ENCODE data around the gene NR2F2.
A peak's percentile ranks its signal among the peaks of the same experiment; 100 is the strongest.

The NR2F2 gene

DNA sequence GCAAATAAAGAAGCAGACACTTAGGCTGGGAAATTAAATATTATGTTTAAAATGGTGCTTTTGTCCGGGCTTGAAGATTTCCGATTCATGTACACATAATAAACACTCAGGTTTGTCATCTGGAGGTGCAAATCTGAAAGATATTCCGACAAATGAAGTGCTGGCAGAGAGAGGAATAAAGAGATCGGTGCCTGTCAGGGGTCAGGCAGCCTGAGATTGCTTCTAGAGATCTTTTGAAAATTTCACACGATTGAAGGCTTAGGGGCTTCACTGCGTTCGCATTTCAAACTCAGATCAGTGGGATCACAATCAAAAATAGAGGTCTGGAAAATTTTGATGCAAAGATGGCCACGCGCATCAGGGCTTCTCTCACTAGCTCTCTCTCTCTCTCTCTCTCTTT is 33.2 kb downstream of the NR2F2 start:
- Histone ChIP-seq H2BK120ac (ENCODE audit: low read depth, low read length) (no peak overlapping the region), H3K4me2 (ENCODE audit: low read length) (no peak overlapping the region), H4K8ac (ENCODE audit: low read depth, low read length) (no peak overlapping the region), H3K36me3 (ENCODE audit: control insufficient read depth, insufficient read depth, low read length) (no peaks in the 10 kb centered on the region), H3K27ac (ENCODE audit: low read depth, low read length) (no peak overlapping the region), H3K79me2 (ENCODE audit: control insufficient read depth, insufficient read depth, low read length) (no peaks in the 10 kb centered on the region), H3K4me3 (ENCODE audit: low read length) (no peak overlapping the region), H2AK5ac (ENCODE audit: low read length) (no peak overlapping the region), H2BK15ac (replicated peaks; ENCODE audit: low read depth) (no peak overlapping the region), H3K18ac (ENCODE audit: low read length) (no peak overlapping the region), H3K4me1 (ENCODE audit: control insufficient read depth, low read depth, low read length) (peaks cover 6% of the 10 kb centered on the region), H3K79me1 (ENCODE audit: low read length) (no peaks in the 10 kb centered on the region), H3K9ac (ENCODE audit: low read length) (no peak overlapping the region), H3K4ac (ENCODE audit: low read depth, low read length) (no peak overlapping the region), H4K5ac (ENCODE audit: low read length) (no peak overlapping the region), H3K23ac (ENCODE audit: low read length) (no peak overlapping the region), H2BK5ac (ENCODE audit: low read length) (no peak overlapping the region), H3K27me3 (ENCODE audit: insufficient read depth, low read length, poor library complexity) (peaks cover 75% of the 10 kb centered on the region), H3K56ac (ENCODE audit: low read length) (no peak overlapping the region)
- DNase-seq: no peak
- WGBS (ENCODE audit: extremely low coverage, insufficient coverage, low lambda C conversion rate): no CpG with 5 or more reads among the region's 9 CpGs

DNA sequence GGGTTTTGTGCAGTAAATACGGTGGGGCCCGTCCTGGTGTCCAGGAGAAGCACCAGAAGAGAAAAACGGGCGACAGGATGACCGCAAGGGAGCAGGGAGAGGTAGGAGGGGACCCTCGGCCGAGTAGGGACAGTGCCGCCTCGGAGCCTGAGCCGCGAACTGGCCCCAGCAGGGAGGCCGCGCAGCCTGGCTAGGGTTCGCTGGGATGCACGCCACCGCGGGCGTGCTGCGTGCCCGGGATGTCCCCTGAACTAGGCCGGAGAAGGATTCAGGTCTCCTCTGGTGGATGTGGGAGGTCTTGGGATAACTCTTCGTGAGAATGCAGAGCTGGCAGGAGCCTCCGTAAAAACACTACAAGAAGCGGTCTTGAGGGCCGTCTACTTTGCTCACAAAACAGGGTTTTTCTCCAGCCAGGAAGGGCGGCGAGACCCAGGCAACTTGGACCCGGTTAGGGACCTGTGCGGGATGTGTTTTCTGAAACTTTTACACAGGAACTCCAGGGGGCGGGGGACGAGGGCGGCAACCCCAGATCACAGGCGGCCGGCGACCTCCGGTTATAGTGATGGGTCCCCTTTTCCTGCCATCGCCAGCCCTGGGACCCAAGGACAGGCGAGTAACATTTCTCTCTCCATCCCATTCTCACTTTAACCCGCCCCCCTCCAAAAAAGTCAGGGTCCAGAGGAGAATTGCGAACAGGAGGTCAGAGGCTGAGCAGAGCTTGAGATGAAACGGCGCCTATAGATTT is 35.5 kb downstream of the NR2F2 start:
- Histone ChIP-seq H3K79me2 (ENCODE audit: control insufficient read depth, insufficient read depth, low read length) (no peaks in the 10 kb centered on the region), H3K79me1 (ENCODE audit: low read length) (no peaks in the 10 kb centered on the region), H3K27me3 (ENCODE audit: insufficient read depth, low read length, poor library complexity) (peaks cover 81% of the 10 kb centered on the region), H3K18ac (ENCODE audit: low read length) (no peak overlapping the region), H3K4me1 (ENCODE audit: control insufficient read depth, low read depth, low read length) (peaks cover 10% of the 10 kb centered on the region), H2AK5ac (ENCODE audit: low read length) (no peak overlapping the region), H2BK15ac (replicated peaks; ENCODE audit: low read depth) (no peak overlapping the region), H3K4ac (ENCODE audit: low read depth, low read length) (no peak overlapping the region), H2BK120ac (ENCODE audit: low read depth, low read length) (no peak overlapping the region), H3K36me3 (ENCODE audit: control insufficient read depth, insufficient read depth, low read length) (no peaks in the 10 kb centered on the region), H3K4me2 (ENCODE audit: low read length) (no peak overlapping the region), H3K9ac (ENCODE audit: low read length) (no peak overlapping the region), H4K5ac (ENCODE audit: low read length) (no peak overlapping the region), H3K23ac (ENCODE audit: low read length) (no peak overlapping the region), H3K4me3 (ENCODE audit: low read length) (no peak overlapping the region), H3K56ac (ENCODE audit: low read length) (no peak overlapping the region), H2BK5ac (ENCODE audit: low read length) (no peak overlapping the region), H4K8ac (ENCODE audit: low read depth, low read length) (no peak overlapping the region), H3K27ac (ENCODE audit: low read depth, low read length) (no peak overlapping the region)
- whole genome bisulfite sequencing (ENCODE audit: extremely low coverage, insufficient coverage, low lambda C conversion rate): no CpG with 5 or more reads among the region's 42 CpGs
- no peak for DNase-seq

DNA sequence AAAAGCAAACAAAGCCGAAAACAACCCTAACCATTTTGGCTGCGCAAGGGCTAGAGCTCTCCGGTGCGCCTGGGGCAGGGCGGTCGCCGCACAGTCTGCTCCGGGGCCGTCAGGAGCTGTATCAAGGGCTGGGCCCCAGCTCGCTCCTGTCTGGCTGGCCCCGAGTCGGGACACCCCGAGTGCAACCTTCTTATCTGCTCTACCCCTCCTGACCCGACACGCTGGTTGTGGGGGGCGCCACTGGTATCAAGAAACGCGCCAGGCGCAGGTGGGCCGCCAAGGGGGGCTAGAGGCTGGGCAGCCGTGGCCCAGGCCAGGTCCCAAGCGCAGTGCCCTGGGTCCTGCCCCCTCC is 36.0 kb downstream of the NR2F2 start:
- Histone ChIP-seq H3K4me1 (ENCODE audit: control insufficient read depth, low read depth, low read length) (peaks cover 10% of the 10 kb centered on the region), H2BK120ac (ENCODE audit: low read depth, low read length) (no peak overlapping the region), H3K79me1 (ENCODE audit: low read length) (no peaks in the 10 kb centered on the region), H2BK15ac (replicated peaks; ENCODE audit: low read depth) (no peak overlapping the region), H3K79me2 (ENCODE audit: control insufficient read depth, insufficient read depth, low read length) (no peaks in the 10 kb centered on the region), H3K4me3 (ENCODE audit: low read length) (no peak overlapping the region), H2BK5ac (ENCODE audit: low read length) (no peak overlapping the region), H2AK5ac (ENCODE audit: low read length) (no peak overlapping the region), H3K4me2 (ENCODE audit: low read length) (no peak overlapping the region), H3K36me3 (ENCODE audit: control insufficient read depth, insufficient read depth, low read length) (no peaks in the 10 kb centered on the region), H3K9ac (ENCODE audit: low read length) (no peak overlapping the region), H3K18ac (ENCODE audit: low read length) (no peak overlapping the region), H4K5ac (ENCODE audit: low read length) (no peak overlapping the region), H3K56ac (ENCODE audit: low read length) (no peak overlapping the region), H3K27me3 (ENCODE audit: insufficient read depth, low read length, poor library complexity) (peaks cover 77% of the 10 kb centered on the region), H4K8ac (ENCODE audit: low read depth, low read length) (no peak overlapping the region), H3K27ac (ENCODE audit: low read depth, low read length) (no peak overlapping the region), H3K4ac (ENCODE audit: low read depth, low read length) (no peak overlapping the region), H3K23ac (ENCODE audit: low read length) (no peak overlapping the region)
- no CpG with 5 or more reads among the region's 22 CpGs for WGBS (ENCODE audit: extremely low coverage, insufficient coverage, low lambda C conversion rate)
- no peak for DNase-seq

DNA sequence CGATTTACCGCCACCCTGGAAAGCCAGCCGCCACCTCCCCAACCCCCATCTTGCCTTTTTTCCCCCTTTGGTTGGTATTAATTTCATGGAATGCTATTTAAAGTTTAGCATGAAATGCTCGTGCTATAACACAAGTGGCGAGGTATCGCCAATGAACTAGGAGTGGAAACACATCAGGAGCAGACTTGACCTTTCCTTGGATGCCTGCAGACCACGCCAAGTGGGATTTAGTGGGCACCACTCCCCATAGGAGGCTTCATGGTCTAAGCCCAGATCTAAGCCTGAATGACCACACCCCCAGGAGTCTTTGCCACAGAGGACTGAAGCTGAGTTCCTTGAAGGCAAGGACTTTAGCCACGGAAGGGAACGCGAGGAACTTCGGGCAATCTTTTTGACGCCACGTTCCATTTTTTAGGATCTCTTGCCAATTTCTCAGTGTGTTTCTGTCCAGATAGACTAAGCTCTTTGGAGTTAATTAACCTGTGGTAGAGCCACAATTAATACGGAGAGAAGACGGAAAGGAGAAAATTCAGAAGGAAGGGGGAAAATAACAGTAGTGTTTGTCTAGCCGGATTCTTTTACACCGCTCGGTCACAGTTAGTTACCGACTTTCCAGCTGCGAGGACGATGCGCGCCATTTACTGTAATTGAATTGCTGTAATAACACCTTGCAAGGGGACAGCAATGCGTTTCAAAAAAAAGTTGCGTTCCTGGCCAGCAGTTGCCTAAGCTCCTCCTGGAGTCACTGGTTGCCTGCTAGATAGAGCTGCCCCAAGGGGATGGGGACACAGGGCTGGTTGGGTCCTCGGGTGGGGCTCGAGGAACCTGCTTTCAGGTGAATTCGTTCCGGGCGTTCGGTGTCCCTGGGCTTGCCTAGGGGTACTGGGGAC is 37.1 kb downstream of the NR2F2 start:
- H3K79me1 ChIP-seq (ENCODE audit: low read length): no peaks in the 10 kb centered on the region
- no peaks in the 10 kb centered on the region for H3K36me3 ChIP-seq (ENCODE audit: control insufficient read depth, insufficient read depth, low read length)
- H3K4me3 ChIP-seq (ENCODE audit: low read length): no peak overlapping the region
- no peak overlapping the region for H3K56ac ChIP-seq (ENCODE audit: low read length)
- no peak overlapping the region for H3K9ac ChIP-seq (ENCODE audit: low read length)
- H2BK15ac ChIP-seq (replicated peaks; ENCODE audit: low read depth): no peak overlapping the region
- no CpG with 5 or more reads among the region's 31 CpGs for WGBS (ENCODE audit: extremely low coverage, insufficient coverage, low lambda C conversion rate)
- H3K27ac ChIP-seq (ENCODE audit: low read depth, low read length): no peak overlapping the region
- H3K4ac ChIP-seq (ENCODE audit: low read depth, low read length): no peak overlapping the region
- H2BK5ac ChIP-seq (ENCODE audit: low read length): no peak overlapping the region
- DNase-seq: no peak
- peaks cover 10% of the 10 kb centered on the region for H3K4me1 ChIP-seq (ENCODE audit: control insufficient read depth, low read depth, low read length)
- no peak overlapping the region for H3K18ac ChIP-seq (ENCODE audit: low read length)
- no peaks in the 10 kb centered on the region for H3K79me2 ChIP-seq (ENCODE audit: control insufficient read depth, insufficient read depth, low read length)
- no peak overlapping the region for H2AK5ac ChIP-seq (ENCODE audit: low read length)
- no peak overlapping the region for H2BK120ac ChIP-seq (ENCODE audit: low read depth, low read length)
- H3K4me2 ChIP-seq (ENCODE audit: low read length): peak overlapping the region; percentile 5
- H3K27me3 ChIP-seq (ENCODE audit: insufficient read depth, low read length, poor library complexity): peaks cover 69% of the 10 kb centered on the region
- H4K8ac ChIP-seq (ENCODE audit: low read depth, low read length): no peak overlapping the region
- H4K5ac ChIP-seq (ENCODE audit: low read length): no peak overlapping the region
- no peak overlapping the region for H3K23ac ChIP-seq (ENCODE audit: low read length)

DNA sequence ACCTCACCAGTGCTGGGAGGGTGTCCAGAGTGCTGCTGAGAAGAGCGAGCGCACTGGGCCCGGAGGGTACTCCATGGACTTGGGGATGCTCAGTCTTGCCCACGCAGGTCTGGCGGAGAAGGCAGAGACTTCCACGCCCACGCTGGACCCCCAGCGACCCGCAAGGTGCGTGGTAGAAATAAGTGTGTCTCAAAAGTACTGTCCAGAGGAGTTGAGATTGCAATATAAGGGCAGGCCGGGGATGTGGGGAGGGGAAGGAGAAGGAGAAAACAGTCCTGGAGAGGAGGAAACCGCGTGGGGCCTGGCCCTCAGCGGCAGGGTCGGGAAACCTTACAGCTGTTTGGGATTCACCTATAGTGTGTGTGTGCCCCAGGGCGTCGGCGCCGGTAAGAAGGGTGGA is 38.9 kb downstream of the NR2F2 start:
- no peak overlapping the region for H2BK5ac ChIP-seq (ENCODE audit: low read length)
- H3K27ac ChIP-seq (ENCODE audit: low read depth, low read length): no peak overlapping the region
- H2BK120ac ChIP-seq (ENCODE audit: low read depth, low read length): no peak overlapping the region
- H3K56ac ChIP-seq (ENCODE audit: low read length): no peak overlapping the region
- H3K4me2 ChIP-seq (ENCODE audit: low read length): no peak overlapping the region
- no peak overlapping the region for H3K18ac ChIP-seq (ENCODE audit: low read length)
- no peaks in the 10 kb centered on the region for H3K79me2 ChIP-seq (ENCODE audit: control insufficient read depth, insufficient read depth, low read length)
- no peak overlapping the region for H3K23ac ChIP-seq (ENCODE audit: low read length)
- WGBS (ENCODE audit: extremely low coverage, insufficient coverage, low lambda C conversion rate): no CpG with 5 or more reads among the region's 19 CpGs
- no peaks in the 10 kb centered on the region for H3K79me1 ChIP-seq (ENCODE audit: low read length)
- no peak overlapping the region for H4K5ac ChIP-seq (ENCODE audit: low read length)
- H3K27me3 ChIP-seq (ENCODE audit: insufficient read depth, low read length, poor library complexity): peaks cover 55% of the 10 kb centered on the region
- peaks cover 10% of the 10 kb centered on the region for H3K4me1 ChIP-seq (ENCODE audit: control insufficient read depth, low read depth, low read length)
- DNase-seq: no peak
- no peak overlapping the region for H3K9ac ChIP-seq (ENCODE audit: low read length)
- H3K4ac ChIP-seq (ENCODE audit: low read depth, low read length): no peak overlapping the region
- no peak overlapping the region for H2BK15ac ChIP-seq (replicated peaks; ENCODE audit: low read depth)
- H2AK5ac ChIP-seq (ENCODE audit: low read length): no peak overlapping the region
- H4K8ac ChIP-seq (ENCODE audit: low read depth, low read length): no peak overlapping the region
- no peak overlapping the region for H3K4me3 ChIP-seq (ENCODE audit: low read length)
- no peaks in the 10 kb centered on the region for H3K36me3 ChIP-seq (ENCODE audit: control insufficient read depth, insufficient read depth, low read length)

Measured in mesendoderm (in vitro differentiated cells).